Measurements from ENCODE around the gene DNAJB13.
A peak's percentile ranks its signal among the peaks of the same experiment; 100 is the strongest.

Gene DNAJB13

DNA sequence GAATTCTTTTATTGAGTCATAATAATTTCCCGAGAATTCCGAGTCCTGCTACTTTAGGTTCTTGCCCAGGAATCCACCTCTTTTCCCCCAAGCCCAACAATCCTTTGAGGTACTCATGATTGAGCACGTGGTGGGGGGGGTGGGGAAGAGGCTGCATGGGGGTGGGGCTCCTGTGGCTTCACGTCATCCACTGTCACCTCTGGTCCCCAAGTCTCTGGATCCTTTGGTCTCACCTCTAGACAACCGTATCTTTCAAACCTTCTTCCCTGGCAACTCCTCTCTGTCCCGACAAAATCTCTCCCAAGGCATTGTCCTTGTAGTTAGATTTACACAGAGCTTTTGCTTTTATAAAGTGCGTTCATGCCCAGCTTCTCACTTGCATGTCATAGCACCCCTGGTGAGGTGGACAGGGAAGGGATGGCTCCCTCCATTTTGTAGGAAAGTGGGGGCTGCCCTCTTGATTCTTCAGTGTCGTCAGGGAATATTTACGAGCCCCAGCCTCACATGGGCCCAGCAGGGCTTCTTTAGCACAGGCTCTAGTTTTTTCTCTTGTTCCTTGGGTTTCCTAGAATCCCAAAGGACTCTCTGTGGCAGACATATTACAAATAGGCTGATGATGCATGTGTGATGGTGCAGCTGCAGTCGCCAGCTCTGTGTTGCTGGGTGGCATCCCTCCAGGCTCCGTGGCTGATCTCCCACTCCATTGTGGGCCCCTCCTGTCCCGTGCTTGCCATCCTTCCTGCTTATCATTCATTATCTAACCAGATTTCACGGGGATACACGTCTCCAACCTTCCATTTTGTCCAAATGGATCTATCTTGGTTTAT lies 49.7 kb downstream of the DNAJB13 start:
- DNase-seq (ENCODE audit: low read depth in 2 of 2), result no peak

DNA sequence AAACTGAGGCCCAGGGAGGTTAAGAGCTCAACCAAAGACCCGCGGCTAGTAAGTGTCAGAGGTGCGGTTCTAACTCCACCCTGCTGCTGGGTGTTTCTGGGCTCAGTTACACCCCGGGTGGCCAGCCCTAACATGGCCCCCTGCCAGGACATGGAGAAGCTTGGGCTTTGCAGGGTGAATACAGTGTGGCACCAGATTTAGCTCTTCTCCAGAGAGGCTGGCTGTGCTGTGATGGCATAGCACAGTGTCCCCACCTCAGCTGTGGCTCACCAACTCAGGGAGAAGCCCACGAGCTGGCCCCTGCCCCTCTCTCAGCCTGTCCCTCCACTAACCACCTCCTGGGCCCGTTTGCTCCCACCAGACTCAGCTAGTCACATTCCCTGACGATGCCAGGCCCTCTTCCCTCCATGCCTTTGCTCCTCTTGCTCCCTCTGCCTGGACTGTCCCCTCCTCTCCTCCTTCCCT lies 51.0 kb downstream of the DNAJB13 start:
- DNase-seq (ENCODE audit: low read depth in 2 of 2), result no peak

DNA sequence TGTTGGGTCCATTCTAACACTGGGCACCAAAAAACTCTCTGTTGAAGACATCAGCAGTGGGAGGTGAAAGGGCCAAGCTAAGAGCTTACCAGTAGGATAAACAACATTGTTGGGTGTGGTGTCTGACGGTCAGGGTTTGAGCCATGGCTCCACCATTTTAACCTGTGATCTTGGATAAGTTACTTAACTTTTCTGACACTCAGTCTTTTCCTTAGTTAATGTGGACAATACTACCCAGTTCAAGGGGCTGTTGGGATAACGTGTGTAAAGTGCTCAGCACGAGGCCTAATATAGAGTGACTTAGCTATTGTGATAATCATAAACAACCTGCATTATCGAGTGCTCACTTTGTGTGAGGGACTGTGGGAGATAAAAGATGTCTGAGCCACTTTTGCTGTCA lies 52.0 kb downstream of the DNAJB13 start:
- no peak for DNase-seq (ENCODE audit: low read depth in 2 of 2)

DNA sequence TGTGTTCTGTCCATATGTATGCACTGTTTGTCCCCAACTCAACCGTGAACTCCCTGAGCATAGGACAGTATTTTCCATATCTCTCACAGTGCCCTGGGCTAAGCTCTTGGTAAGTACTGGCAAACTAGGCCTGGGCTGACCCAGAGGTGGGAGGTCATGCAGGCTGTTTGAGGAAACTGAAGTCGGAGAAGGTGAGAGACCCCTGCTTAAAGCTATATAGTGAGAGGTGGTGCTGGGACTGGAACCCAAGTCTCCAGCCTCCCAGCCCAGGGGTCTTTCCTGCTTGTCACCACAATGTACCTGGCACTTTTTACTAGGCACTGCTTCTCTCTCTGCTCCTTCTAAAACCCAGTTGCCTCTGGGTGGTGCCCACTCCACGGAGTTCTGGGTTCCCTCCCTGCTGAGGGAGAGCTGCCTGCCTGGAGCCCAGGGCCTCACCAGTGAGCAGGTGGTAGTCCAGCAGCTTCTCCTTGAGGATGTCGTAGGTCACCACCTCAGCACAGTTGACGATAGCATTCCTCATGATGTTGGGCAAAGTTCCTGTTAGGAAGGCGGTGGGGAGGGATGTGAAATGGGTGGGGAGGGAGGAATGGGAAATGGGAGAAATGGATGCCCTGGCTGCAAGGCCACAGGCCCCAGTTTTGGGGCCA lies 53.3 kb downstream of the DNAJB13 start:
- DNase-seq (ENCODE audit: low read depth in 2 of 2), result no peak

DNA sequence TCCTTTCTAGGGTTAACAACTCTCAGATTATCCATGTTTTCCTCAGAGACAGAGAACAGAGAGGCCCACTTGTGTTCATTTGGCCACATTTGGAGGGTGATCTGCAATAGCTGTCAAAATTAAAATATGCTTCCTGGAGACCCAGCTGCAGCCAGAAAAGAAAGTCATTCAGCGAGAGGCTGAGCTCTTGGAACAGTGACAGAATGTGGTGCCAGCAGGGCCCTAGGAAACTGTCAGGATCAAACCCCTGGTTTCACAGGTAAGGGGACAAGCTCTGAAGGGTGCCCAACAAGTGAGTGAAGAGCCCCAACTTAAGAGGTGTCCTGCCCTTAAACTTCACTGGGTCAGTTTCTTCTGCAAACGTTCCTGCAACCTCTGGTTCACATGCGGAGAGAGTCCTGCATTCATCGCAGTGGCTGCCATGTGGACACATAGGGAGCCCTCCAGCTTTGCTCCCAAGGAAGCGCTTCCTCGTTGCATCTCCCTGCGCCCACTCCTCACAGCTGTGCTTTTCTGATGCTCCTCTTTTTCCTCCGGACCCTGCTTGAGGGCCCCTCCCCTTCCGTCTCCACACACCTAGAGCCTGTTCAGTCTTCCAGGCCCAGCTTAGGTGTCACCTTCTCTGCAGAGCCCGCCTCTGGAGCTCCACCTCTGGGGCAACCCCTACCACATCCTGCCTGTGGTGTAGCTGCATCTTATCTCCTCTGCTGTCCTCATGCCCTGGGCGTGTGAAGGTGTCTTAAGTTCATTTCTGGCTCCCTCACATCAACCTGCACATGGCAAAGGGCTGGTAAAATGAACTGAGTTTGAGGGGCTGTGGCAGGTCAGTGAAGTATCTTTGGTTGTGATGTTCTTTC lies 54.2 kb downstream of the DNAJB13 start:
- DNase-seq (ENCODE audit: low read depth in 2 of 2), result peak in 1 of 2 donors; percentile 64

DNA sequence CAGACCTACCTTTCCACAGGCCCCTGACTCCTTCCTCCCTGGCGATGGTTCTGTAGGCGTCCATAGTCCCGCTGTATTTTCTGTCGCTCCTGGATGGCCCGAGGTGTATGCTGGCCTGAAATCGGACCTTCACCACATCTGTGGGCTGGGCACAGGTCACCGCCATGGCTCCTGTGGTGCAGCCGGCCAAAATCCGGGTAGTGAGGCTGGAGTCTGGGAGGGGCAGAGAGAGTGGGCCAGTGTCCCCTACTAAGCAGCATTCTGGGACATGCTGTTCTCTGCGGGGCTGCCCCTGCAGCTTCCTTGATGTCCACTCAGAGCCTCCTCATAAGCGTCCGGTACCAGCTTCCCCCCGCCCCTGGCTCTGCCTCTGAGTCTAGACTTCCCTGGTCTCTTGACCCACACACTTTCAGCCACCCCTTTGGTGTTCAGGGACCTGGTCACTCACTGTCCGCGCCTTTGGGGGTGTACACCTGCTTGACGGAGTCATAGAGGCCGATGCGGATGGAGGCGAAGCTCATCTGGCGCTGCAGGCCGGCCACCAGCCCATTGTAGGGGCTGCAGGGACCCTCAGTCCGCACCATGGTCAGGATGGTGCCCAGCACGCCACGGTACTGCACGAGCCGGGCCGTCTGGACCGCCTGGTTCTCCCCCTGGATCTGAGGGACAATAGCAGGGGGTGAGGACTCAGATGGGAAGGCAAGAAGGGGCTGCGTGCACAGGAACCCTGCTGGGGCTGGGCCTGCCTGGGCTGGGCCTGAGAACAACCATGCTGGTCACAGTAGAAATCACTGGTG lies 55.1 kb downstream of the DNAJB13 start:
- DNase-seq (ENCODE audit: low read depth in 2 of 2), result no peak

DNA sequence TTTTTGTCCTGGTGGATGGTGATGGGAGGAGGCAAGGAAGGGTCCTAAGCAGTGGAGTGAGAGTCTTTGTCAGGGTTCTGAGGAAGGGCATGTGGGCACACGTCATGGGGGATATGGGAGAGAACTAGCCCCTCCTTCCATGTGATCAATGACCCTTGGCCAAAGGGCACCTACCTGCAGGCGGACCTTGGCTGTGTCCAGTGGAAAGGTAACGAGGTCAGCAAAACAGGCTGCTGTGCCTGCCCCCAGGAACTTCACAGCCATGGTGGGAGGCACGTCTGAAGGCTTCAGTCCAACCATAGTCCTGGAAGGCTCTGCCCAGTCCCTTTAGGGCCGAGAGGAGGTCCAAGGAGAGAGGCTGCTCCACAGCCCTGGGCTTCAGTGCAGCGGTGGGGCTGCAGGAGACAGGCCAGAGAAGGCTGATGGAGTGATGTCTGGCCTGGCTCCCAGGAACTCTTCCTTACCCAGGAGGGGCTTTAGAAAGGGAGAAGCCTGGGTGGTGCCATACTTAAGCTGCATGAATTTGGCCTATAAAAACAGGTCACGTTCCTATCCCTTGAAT lies 56.0 kb downstream of the DNAJB13 start:
- DNase-seq (ENCODE audit: low read depth in 2 of 2), result no peak

DNA sequence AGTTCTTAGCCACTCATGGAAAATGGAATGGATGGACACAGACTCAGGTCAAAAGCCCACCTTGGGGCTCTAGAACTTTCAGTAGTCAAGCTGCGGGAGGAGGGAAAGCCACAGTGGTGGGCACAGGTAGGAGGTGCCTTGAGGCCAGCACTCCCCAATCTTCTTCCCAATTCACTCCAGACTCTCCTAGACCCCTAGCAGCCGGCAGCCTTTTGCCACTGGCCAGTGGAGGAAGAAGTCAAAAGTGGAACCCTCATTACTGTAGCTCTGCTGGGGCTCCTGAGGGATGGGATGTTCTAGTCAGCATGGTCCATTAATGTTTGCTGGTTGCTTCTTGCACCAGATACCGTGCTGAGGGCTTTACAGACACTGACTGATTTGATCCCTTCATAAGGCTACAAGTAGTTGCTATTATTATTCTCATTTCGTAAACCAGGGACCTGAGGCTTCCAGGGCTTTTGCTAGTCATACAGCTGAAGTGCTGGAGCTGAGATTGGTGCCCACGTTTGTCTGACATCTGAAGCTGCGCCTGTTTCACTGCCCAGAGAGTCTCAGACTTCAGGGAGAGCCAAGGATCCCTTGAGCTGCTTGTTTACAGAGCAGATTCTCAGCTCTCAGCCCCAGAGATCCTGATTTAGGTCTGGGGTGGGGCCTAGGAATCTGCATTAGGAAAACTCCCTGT lies 57.0 kb downstream of the DNAJB13 start:
- DNase-seq (ENCODE audit: low read depth in 2 of 2), result no peak

DNA sequence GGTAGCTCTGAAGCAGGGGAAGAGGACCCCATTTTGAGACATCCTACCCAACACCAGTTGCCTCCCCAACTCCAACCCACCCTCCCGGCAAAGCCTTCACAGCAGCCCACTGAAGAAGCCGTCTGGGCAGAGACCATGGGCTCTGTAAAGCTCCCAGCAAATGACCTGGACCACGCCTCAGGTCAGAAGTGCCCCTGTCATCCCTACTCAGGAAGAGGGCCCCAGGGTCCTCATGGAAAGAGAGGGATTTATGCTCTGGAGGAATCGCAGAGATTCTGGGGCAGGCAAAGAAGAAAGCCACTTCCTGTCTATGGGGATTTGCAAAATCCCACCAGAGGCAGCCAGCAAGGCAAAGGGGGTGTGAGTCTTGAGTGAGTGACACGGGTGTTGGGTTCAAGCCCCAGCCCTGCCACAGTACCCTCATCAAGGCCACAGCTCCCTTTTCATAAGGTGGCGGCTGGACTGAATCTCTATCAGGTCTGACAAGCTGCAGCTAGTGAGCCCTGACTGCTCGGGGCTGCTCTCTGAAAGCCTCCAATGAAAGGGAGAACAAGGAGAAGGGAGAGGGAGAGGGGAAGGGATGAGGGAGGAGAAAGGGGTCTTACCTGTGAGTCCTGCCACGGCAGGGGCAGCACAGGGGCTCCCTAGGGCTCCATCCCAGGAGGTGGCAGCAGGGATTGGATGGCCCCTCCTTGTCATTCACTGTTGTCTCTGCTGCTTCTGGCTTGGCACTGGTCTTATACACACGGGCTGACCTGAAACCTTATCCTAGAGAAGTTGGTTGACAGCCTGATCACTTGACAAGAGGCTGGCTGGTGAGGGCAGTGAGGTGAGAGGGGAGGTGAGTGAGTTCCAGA lies 57.8 kb downstream of the DNAJB13 start, which contains the start of gene UCP3:
Gene UCP3, minus strand, starts transcription at position 713 of the 857 bp plus-strand sequence. CDS start 2,043 bp downstream, outside the sequence.
- no peak for DNase-seq (ENCODE audit: low read depth in 2 of 2)

DNA sequence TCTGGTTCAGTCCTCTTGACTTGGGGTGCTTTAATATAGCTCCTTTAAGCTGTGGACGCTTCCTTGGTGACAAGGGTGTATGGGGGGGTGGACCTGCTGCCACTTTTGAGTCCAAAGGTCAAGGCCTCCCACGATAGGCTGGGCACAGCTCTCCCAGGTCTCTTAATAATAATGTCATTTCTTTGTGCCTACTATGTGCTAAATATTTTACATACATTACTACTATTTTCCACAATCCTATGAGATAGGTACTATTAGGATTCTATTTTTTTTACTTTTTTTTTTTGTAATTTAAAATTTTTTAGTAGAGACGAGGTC lies 58.4 kb downstream of the DNAJB13 start:
- DNase-seq (ENCODE audit: low read depth in 2 of 2), result no peak

DNA sequence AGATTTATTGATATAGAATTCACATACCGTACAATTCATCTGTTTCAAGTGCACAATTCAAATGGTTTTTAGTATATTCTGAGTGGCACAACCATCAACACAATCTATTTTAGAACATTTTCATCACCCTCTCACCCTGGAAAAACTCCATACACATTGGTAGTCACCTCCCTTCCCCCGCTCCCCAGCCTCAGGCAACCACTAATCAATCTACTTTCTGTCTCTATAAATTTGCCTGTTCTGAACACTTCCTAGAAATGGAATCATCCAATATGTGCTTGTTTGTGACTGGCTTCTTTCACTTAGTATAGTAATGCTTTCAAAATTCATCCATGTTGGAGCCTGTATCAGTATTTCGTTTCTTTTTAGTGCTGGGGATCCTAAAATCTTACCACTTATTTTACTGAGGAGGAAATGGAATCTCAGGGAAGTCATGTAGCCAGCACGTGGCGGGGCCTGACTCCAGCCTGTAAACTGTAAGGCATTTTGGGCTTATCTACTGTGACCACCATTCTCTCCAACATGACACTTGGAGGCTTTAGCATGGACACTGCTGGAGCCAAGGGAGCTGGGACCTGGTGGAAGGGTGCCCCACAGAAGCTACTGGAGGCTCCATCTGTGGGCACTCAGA lies 59.0 kb downstream of the DNAJB13 start:
- DNase-seq (ENCODE audit: low read depth in 2 of 2), result no peak

DNA sequence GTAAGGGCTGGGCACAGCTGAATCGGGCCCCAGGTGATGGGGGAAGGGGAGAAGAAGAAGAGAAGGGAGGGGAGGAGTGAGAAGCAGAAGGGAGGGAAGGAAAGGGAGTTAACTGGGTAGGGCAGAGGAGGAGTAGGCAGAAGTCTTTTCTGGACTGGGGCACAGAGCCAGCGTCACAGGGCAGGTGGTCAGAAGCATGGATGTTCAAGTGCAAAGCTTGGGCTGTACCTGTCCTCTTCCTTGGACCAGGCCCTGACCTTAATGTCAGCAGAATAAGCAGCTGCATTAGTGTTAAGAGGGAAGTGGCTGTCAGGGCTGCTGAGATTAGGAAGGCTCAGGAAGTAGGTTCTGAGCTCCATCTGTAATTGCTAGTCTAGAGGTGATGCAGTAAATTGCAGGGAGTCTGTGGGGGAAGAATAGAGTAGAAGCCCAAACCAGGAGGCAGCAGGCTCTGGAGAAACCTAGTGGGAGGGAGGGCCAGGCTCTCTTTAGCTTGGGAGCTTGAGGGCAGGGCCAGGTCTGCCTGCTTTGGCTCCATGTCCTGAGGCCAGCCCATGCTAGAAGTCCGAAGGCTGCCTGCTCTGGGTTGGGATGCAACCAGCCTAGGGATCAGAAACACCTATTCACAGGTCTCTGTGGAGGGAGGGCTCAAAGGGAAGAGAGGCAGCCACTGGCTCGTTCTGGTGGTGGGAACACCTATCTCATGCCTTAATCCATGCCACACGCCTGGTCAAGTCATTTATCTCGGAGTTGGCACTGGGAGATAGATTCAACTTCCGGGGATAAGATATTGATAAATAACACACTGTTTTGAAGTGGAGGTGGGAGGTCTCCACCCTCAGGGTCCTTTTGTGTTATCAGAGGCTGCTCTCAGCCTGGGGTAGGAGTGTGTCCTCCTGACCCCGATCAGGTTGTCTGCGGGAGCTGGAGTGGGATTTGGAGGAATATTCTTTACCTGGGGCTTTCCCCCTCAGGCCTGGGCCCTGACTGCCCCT lies 59.8 kb downstream of the DNAJB13 start:
- DNase-seq (ENCODE audit: low read depth in 2 of 2), result no peak

DNA sequence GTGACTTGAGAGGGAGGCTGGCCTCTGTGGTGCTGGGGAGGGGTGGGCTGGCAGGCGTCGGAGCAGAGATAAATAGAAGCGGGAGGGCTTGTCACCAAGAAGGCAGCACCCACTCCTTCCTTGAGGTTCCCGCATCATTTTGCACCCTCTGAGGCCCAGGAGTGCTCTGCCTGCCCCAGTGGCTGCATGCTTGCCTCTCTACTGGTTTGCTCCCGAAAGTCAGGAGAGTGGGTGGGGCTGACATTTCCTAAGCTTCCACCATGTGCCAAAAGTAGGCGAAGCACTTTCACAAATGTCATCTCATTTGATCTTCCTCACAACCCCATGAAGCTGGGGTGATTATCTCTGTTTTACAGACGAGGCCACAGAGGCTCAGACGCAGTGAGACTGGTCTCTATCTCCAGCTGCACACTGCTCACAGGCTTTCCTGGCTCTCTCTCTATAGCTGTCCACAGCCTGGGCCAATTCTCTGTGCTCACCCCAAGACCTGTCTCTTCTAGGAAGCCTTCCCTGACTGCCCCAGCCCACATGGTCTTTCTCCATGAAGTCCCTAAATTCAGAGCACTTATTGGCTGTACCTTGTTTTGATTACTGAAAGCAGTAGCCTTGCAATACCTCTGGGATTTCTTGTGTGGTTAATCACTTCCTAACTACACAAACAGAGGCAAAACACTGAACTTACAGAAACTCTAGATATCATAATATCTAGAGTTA lies 60.7 kb downstream of the DNAJB13 start:
- no peak for DNase-seq (ENCODE audit: low read depth in 2 of 2)

DNA sequence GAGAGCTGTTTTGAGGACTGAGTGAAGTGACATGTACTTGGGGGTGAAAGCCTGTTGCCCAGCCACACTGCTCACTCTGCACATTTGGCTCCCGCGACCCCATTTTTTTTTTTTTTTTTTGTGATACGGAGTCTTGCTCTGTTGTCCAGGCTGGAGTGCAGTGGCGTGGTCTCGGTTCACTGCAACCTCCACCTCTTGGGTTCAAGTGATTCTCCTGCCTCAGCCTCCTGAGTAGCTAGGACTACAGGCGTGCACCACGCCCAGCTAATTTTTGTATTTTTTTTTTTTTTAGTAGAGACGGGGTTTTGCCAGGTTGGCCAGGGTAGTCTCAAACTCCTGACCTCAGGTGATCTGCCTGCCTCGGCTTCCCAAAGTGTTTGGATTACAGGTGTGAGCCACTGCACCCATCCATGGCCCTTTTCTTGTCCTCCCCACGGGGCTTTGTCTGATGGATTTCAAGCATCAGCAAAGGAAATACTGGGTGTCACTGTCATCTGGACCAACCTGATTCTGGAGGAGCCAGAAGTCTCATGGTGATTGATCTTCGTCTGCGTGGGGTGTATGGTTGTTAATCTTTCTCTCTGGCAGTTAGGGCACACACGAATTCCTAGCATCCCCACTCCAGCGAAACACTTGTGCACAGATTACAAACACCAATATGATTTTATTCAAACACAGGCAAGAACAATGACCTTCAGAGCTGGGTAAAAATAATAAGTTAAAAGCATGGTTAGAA lies 61.4 kb downstream of the DNAJB13 start:
- DNase-seq (ENCODE audit: low read depth in 2 of 2), result no peak

DNA sequence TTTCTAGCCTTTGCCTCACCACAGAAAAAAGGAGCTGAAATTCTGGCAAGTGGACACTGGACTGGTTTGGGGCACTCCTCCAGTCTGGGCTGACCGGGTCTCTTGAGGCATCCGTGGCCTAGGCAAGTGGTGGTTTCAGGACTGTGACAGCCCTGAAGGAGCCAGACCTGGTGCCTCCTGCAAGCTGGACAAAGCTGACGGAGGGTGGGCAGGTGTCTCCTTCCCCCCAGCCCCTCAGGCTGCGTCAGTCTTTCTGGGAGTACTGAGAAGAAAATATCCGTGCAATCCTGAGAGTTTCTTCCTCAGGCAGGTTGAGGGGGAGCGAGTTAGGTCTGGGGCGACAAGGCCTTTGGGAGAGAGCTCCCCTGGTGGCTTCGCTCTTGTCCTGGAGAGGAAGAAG lies 62.3 kb downstream of the DNAJB13 start:
- no peak for DNase-seq (ENCODE audit: low read depth in 2 of 2)

DNA sequence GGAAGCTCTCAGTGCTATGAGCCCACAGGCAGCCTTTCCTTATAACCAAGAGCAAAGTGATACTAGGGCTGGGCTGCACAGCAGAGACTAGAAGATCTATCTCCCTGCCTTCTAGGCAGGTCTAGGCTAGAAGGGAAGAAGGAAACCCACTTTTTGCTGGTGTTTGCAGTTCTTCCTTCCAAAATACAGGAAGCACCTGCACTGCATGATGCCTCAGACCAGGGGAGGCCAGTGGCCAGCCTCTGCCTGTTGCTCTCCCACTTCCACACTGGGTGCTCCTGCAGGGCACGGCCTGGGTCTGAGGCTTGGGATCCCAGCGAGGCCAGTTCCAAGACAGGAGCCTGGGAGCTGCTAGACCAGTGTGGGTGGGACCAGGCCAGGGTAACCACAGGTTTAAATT lies 64.1 kb downstream of the DNAJB13 start:
- no peak for DNase-seq (ENCODE audit: low read depth in 2 of 2)

Data from stimulated activated CD4-positive, alpha-beta T cell treated with anti-CD3 and anti-CD28 coated beads, Interleukin-1b, Interleukin-23, amount 100 ng/mL, for 1 hour (primary cell).